Karpas-422 (cell line): Measurements from ENCODE around the gene R3HCC1L. TPM values are rescaled to one million over a fixed set of nuclear protein-coding genes. Genes with fewer than 3 reads are reported as not detected.

ENCODE experiments used
- DNase-seq: peaks from one replicate; pipeline ENCODE4 v3.0.0-alpha.2; 2015
- H2AFZ ChIP-seq: fragments of 200-600 bp; sonication (generic); 2 replicates; pipeline ENCODE4 v1.6.1; 2014; ENCODE audit warnings: antibody characterized with exemption, low read length, mixed read lengths
- H3K27ac ChIP-seq: fragments of 200-600 bp; sonication (generic); 2 replicates; pipeline ENCODE4 v1.5.1; 2014; ENCODE audit warnings: mild to moderate bottlenecking, low read length, moderate library complexity
- H3K27me3 ChIP-seq: fragments of 200-600 bp; sonication (generic); 2 replicates; pipeline ENCODE4 v1.6.1; 2014; ENCODE audit warnings: low read length, mixed read lengths
- H3K36me3 ChIP-seq: fragments of 200-600 bp; sonication (generic); 2 replicates; pipeline ENCODE4 v1.6.1; 2014; ENCODE audit warnings: low read length, mixed read lengths; ENCODE audit not compliant: insufficient read depth
- H3K4me1 ChIP-seq: fragments of 200-600 bp; sonication (generic); 2 replicates; pipeline ENCODE4 v1.6.1; 2014; ENCODE audit warnings: mild to moderate bottlenecking, low read length, mixed read lengths
- H3K4me2 ChIP-seq: fragments of 200-600 bp; sonication (generic); 2 replicates; pipeline ENCODE4 v1.6.1; 2014; ENCODE audit warnings: low read length, low read depth, mild to moderate bottlenecking; ENCODE audit not compliant: poor library complexity, severe bottlenecking
- H3K4me3 ChIP-seq: fragments of 200-600 bp; sonication (generic); 2 replicates; pipeline ENCODE4 v1.5.1; 2014; ENCODE audit warnings: mild to moderate bottlenecking, antibody characterized with exemption, low read length, mixed read lengths
- H3K79me2 ChIP-seq: fragments of 200-600 bp; sonication (generic); 2 replicates; pipeline ENCODE4 v1.6.1; 2014; ENCODE audit warnings: mild to moderate bottlenecking, low read length, mixed read lengths
- H3K9ac ChIP-seq: fragments of 200-600 bp; sonication (generic); 2 replicates; pipeline ENCODE4 v1.6.0; 2014; ENCODE audit warnings: low read length
- H3K9me2 ChIP-seq: fragments of 200-600 bp; sonication (generic), shearing (Covaris generic); replicated peaks from 2 replicates; pipeline ENCODE4 v1.6.0; 2014; ENCODE audit warnings: mild to moderate bottlenecking, low read length, moderate library complexity; ENCODE audit not compliant: insufficient read depth
- H3K9me3 ChIP-seq: fragments of 300-700, 200-600 bp; sonication (generic); 2 replicates; pipeline ENCODE4 v1.6.1; 2014; ENCODE audit warnings: low read length, mixed read lengths
- H4K20me1 ChIP-seq: fragments of 200-600 bp; sonication (generic); 2 replicates; pipeline ENCODE4 v1.6.1; 2014; ENCODE audit warnings: mild to moderate bottlenecking, antibody characterized with exemption, low read length, low read depth; ENCODE audit not compliant: insufficient read depth
- total RNA-seq: library from RNA; depleted of rRNA; stranded (reverse); fragments of >200 nt; shearing (Covaris generic); gene quantifications from 2 replicates; pipeline ENCODE4 v1.2.3, GENCODE V29; 2014; ENCODE audit warnings: low replicate concordance

The R3HCC1L gene
- total RNA-seq, 1 experiment from 2014 or later = 13.3 TPM

DNA sequence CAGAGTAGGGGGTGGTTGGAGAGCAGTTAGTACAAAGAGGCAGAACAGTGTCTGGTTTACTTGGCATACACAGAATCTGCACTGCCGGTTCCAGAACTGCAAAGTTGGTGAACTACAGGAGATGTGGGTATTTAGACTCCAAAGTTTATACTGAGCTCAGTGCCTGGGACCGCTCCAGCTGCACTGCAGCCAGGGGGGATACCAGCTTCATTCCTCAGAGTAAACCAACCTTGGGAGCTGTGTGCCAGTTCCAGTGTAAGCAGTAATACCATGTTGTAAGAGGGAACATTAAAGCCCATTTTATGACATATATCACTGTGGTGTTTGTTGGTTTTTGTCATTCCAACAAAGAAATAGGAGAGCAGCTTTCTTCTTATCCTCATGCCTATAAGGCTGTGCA is 110.1 kb downstream of the R3HCC1L start:
- H3K4me2 ChIP-seq = no peak overlapping the region
- H3K9me2 ChIP-seq = no peaks in the 10 kb centered on the region
- no peak overlapping the region for H3K9ac ChIP-seq
- H3K36me3 ChIP-seq = no peaks in the 10 kb centered on the region
- H3K4me1 ChIP-seq = no peaks in the 10 kb centered on the region
- H3K27ac ChIP-seq = no peak overlapping the region
- H3K27me3 ChIP-seq = no peaks in the 10 kb centered on the region
- DNase-seq = no peak
- no peaks in the 10 kb centered on the region for H4K20me1 ChIP-seq
- H3K9me3 ChIP-seq = no peaks in the 10 kb centered on the region
- H3K79me2 ChIP-seq = no peaks in the 10 kb centered on the region
- no peak overlapping the region for H2AFZ ChIP-seq
- H3K4me3 ChIP-seq = no peak overlapping the region

- Histone ChIP-seq H3K9me3 (no peaks in the 10 kb centered on the region), H3K4me2 (no peak overlapping the region), H3K27me3 (no peaks in the 10 kb centered on the region), H3K27ac (no peak overlapping the region), H3K9me2 (no peaks in the 10 kb centered on the region), H3K79me2 (no peaks in the 10 kb centered on the region), H3K36me3 (no peaks in the 10 kb centered on the region), H3K4me3 (no peak overlapping the region), H3K4me1 (no peaks in the 10 kb centered on the region), H3K9ac (no peak overlapping the region), H2AFZ (no peak overlapping the region), H4K20me1 (no peaks in the 10 kb centered on the region)
- DNase-seq = no peak
Observed at GRCh38 chr10:98246911-98247805, 112.7 kb downstream of the R3HCC1L start.

- Histone ChIP-seq H3K4me3 (no peak overlapping the region), H3K4me2 (no peak overlapping the region), H3K9ac (no peak overlapping the region), H3K27ac (no peak overlapping the region), H3K36me3 (no peaks in the 10 kb centered on the region), H3K9me3 (no peaks in the 10 kb centered on the region), H3K9me2 (no peaks in the 10 kb centered on the region), H3K79me2 (no peaks in the 10 kb centered on the region), H2AFZ (no peak overlapping the region), H4K20me1 (no peaks in the 10 kb centered on the region), H3K4me1 (no peaks in the 10 kb centered on the region), H3K27me3 (no peaks in the 10 kb centered on the region)
- no peak for DNase-seq
Observed at GRCh38 chr10:98248018-98248417, 113.6 kb downstream of the R3HCC1L start.

DNA sequence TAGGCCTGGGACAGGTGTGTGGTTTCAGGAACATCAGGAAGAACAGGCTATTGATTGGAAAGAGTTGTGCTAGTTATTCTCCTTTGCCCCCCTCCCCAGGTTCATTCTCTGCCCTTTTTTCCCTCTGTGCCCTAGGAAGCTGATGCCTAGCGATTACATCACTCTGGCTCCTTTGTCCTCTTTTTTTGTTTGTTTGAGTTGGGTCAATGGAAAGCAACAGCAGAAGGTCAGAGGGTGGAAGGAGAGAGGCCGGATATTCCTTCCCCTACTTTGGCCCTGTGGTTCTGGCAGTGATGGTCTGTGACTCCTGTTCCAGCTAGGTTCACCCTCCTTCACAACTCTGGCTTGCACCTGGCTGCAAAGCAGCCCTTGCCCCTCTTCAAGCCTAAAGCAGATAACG is 114.7 kb downstream of the R3HCC1L start:
- no peaks in the 10 kb centered on the region for H3K9me3 ChIP-seq
- no peak overlapping the region for H3K4me3 ChIP-seq
- H3K79me2 ChIP-seq = no peaks in the 10 kb centered on the region
- no peaks in the 10 kb centered on the region for H3K9me2 ChIP-seq
- no peak for DNase-seq
- no peak overlapping the region for H2AFZ ChIP-seq
- no peak overlapping the region for H3K27ac ChIP-seq
- H4K20me1 ChIP-seq = no peaks in the 10 kb centered on the region
- H3K9ac ChIP-seq = no peak overlapping the region
- H3K4me2 ChIP-seq = no peak overlapping the region
- H3K4me1 ChIP-seq = no peaks in the 10 kb centered on the region
- H3K27me3 ChIP-seq = no peaks in the 10 kb centered on the region
- H3K36me3 ChIP-seq = no peaks in the 10 kb centered on the region

GRCh38 chr10:98251399-98251798 is 116.9 kb downstream of the R3HCC1L start:
- Histone ChIP-seq H3K36me3 (no peaks in the 10 kb centered on the region), H4K20me1 (no peaks in the 10 kb centered on the region), H2AFZ (no peak overlapping the region), H3K9ac (no peak overlapping the region), H3K4me1 (no peaks in the 10 kb centered on the region), H3K9me3 (no peaks in the 10 kb centered on the region), H3K27ac (no peak overlapping the region), H3K4me2 (no peak overlapping the region), H3K27me3 (no peaks in the 10 kb centered on the region), H3K79me2 (no peaks in the 10 kb centered on the region), H3K4me3 (no peak overlapping the region), H3K9me2 (no peaks in the 10 kb centered on the region)
- DNase-seq = no peak

- no peaks in the 10 kb centered on the region for H3K79me2 ChIP-seq
- no peak for DNase-seq
- no peaks in the 10 kb centered on the region for H3K27me3 ChIP-seq
- H3K9me3 ChIP-seq = no peaks in the 10 kb centered on the region
- no peak overlapping the region for H3K9ac ChIP-seq
- no peak overlapping the region for H3K4me2 ChIP-seq
- no peaks in the 10 kb centered on the region for H3K9me2 ChIP-seq
- no peak overlapping the region for H3K4me3 ChIP-seq
- no peaks in the 10 kb centered on the region for H3K4me1 ChIP-seq
- H3K27ac ChIP-seq = no peak overlapping the region
- no peak overlapping the region for H2AFZ ChIP-seq
- no peaks in the 10 kb centered on the region for H4K20me1 ChIP-seq
- no peaks in the 10 kb centered on the region for H3K36me3 ChIP-seq
Observed at GRCh38 chr10:98252464-98252863, 118.0 kb downstream of the R3HCC1L start.

DNA sequence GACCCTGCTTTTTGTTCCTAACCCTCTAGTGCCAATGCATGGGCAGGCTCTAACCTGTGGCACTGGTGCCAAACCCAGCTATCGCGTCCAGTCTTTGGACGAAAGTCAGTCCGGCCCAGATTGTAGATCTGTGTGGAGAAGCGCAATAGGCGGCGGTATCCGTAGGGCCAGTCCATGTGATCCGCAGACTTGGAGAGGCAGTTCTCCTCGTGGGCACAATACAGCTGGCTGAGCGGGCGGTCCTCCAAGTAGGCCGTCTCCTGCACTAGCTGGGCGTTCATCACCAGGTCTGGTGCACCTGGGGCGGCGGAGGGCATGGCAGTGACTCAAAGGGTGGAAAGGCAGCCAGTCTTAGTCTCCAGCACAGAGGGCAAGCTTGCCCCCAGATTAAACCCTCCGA is 119.0 kb downstream of the R3HCC1L start:
- H3K4me1 ChIP-seq = no peaks in the 10 kb centered on the region
- no peaks in the 10 kb centered on the region for H3K79me2 ChIP-seq
- H3K27ac ChIP-seq = no peak overlapping the region
- no peak overlapping the region for H3K4me2 ChIP-seq
- no peaks in the 10 kb centered on the region for H4K20me1 ChIP-seq
- H3K9me2 ChIP-seq = no peaks in the 10 kb centered on the region
- no peak overlapping the region for H2AFZ ChIP-seq
- no peaks in the 10 kb centered on the region for H3K27me3 ChIP-seq
- H3K9ac ChIP-seq = no peak overlapping the region
- H3K4me3 ChIP-seq = no peak overlapping the region
- no peaks in the 10 kb centered on the region for H3K36me3 ChIP-seq
- no peaks in the 10 kb centered on the region for H3K9me3 ChIP-seq
- DNase-seq = no peak

GRCh38 chr10:98254234-98254974 is 119.9 kb downstream of the R3HCC1L start:
- Histone ChIP-seq H3K9me3 (no peaks in the 10 kb centered on the region), H3K4me3 (no peak overlapping the region), H3K36me3 (no peaks in the 10 kb centered on the region), H3K27me3 (no peaks in the 10 kb centered on the region), H3K9me2 (no peaks in the 10 kb centered on the region), H4K20me1 (no peaks in the 10 kb centered on the region), H3K79me2 (no peaks in the 10 kb centered on the region), H2AFZ (no peak overlapping the region), H3K9ac (no peak overlapping the region), H3K4me1 (no peaks in the 10 kb centered on the region), H3K4me2 (no peak overlapping the region), H3K27ac (no peak overlapping the region)
- DNase-seq = no peak
